Activated naive CD8-positive, alpha-beta T cell treated with anti-CD3 and anti-CD28 coated beads for 36 hours (primary cell): ENCODE results near the gene SEMA3B. TPM values are rescaled to one million over a fixed set of nuclear protein-coding genes. Genes with fewer than 3 reads are reported as not detected.
"Not testable (repeated sequence)": the region's sequence is repeated elsewhere in the genome, so short reads cannot be mapped to it uniquely, and the experiment has no call there.

ENCODE experiments used
- DNase-seq: peaks from one replicate; pipeline ENCODE4 v3.0.0; 2021
- H3K27ac Mint-ChIP-seq: one replicate; pipeline ENCODE4 v1.8.0; 2022; ENCODE audit warnings: mild to moderate bottlenecking, moderate library complexity, mixed read lengths
- H3K27me3 Mint-ChIP-seq: one replicate; pipeline ENCODE4 v1.8.0; 2022; ENCODE audit warnings: mild to moderate bottlenecking, mixed read lengths
- H3K36me3 Mint-ChIP-seq: one replicate; pipeline ENCODE4 v1.8.0; 2021; ENCODE audit warnings: mild to moderate bottlenecking, mixed read lengths
- H3K4me1 Mint-ChIP-seq: one replicate; pipeline ENCODE4 v1.8.0; 2021; ENCODE audit warnings: mixed read lengths
- H3K4me3 Mint-ChIP-seq: one replicate; pipeline ENCODE4 v1.8.0; 2022; ENCODE audit warnings: mild to moderate bottlenecking, moderate library complexity, mixed read lengths
- H3K9me3 Mint-ChIP-seq: one replicate; pipeline ENCODE4 v1.8.0; 2022; ENCODE audit warnings: mixed read lengths
- total RNA-seq, 2 experiments: library from RNA; stranded (reverse); gene quantifications; one replicate each; pipeline ENCODE4 v1.2.3, GENCODE V29; 2021

Gene SEMA3B
- total RNA-seq, 2 experiments from 2014 or later = 1.2 to 1.6 TPM

DNA sequence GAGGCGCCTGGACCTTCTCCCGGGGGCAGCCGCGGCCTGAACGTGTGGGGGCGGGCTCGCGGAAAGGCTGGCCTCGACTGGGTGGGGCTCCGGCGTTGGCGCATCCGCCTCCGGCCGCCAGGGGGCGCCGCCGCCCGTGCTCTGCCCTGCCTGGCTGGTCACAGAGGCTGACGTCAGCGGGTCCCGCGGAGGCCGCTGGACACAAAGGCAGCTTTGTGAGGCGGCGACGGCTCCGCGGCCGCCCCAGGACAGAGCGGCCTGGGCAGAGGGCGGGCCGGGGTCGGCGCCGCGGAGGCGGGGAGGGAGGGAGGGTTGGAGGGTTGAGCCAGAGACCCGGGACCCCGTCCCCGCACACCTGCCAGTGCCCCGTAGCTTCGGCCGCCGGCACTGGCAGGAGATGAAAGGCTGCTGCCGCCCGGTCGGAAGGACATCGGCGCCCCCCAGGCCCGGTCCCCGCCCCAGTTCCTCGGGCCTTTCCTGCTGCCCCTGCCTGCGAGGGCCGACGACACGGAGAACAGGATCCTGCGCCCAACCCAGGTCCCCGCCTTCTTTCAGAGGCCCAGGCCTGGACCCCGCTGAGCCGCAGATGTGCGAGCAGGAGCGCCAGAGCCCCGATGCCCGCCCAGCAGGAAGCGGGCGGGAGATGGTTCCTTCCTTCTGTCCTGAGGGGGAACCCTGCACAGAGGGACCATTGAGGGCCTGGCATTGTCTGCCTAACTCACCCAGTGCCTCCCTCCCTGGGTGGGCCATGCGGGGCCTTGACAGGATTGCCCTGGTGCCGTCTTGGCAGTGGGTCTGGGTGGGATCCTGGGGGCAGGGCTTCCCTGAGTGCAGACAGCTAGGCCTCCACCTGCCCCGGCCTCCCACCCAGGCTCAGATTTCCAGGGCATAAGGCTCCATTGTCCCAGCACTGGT, 8.7 kb upstream of the SEMA3B start:
- H3K36me3 Mint-ChIP-seq = peaks cover 16% of the 10 kb centered on the region
- H3K4me3 Mint-ChIP-seq = peak overlapping the region; percentile 76
- peak; percentile 92 for DNase-seq
- H3K27me3 Mint-ChIP-seq = no peaks in the 10 kb centered on the region
- no peaks in the 10 kb centered on the region for H3K9me3 Mint-ChIP-seq
- H3K4me1 Mint-ChIP-seq = peaks cover 3% of the 10 kb centered on the region
- peak overlapping the region; percentile 81 for H3K27ac Mint-ChIP-seq

GRCh38 chr3:50260942-50261441, 8.0 kb upstream of the SEMA3B start:
- no peaks in the 10 kb centered on the region for H3K9me3 Mint-ChIP-seq
- H3K27ac Mint-ChIP-seq = no peak overlapping the region
- no peak for DNase-seq
- H3K4me1 Mint-ChIP-seq = peaks cover 3% of the 10 kb centered on the region
- H3K27me3 Mint-ChIP-seq = peaks cover 4% of the 10 kb centered on the region
- H3K4me3 Mint-ChIP-seq = peak overlapping the region; percentile 66
- H3K36me3 Mint-ChIP-seq = peaks cover 16% of the 10 kb centered on the region

DNA sequence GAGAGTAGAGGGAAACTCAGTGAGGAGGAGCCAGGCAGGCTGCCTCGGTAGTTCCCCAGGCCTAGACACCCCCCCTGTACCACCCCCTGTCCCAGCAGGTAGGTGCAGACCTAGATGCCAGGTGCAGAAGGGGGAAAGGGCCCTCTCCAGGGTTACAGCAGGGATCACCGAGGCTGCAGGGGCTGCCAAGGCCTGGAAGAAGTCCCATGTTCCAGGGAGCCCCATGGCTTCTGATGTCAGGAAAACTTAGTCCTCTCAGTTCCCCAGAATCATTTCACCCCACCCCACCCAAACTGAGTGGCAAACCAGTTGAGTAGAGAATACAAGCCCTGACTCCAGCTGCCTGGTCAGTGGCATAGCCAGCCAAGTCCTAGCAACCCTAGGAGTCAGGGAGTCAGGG, 7.4 kb upstream of the SEMA3B start:
- Mint-ChIP-seq H3K27ac (no peak overlapping the region), H3K36me3 (peaks cover 15% of the 10 kb centered on the region), H3K4me3 (no peak overlapping the region), H3K9me3 (no peaks in the 10 kb centered on the region), H3K27me3 (peaks cover 5% of the 10 kb centered on the region), H3K4me1 (peaks cover 3% of the 10 kb centered on the region)
- no peak for DNase-seq

DNA sequence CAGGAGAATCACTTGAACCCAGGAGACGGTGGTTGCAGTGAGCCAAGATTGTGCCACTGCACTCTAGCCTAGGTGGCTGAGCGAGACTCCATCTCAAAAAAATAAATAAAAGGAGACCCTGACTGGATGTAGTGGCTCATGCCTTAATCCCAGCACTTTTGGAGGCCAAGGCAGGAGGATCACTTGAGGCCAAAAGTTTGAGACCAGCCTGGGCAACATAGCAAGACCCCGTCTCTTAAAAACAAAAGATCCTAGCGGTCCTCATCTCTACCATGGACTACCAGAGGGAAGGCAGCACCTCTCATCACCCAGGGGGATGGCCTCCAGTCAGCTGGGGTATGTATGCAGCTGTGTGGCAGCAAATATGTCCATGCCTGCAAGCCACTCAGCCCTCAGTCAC, 6.7 kb upstream of the SEMA3B start:
- DNase-seq, H3K36me3 Mint-ChIP-seq, H3K4me1 Mint-ChIP-seq, H3K27ac Mint-ChIP-seq, H3K4me3 Mint-ChIP-seq, H3K9me3 Mint-ChIP-seq: not testable (repeated sequence)
- peaks cover 11% of the 10 kb centered on the region for H3K27me3 Mint-ChIP-seq

DNA sequence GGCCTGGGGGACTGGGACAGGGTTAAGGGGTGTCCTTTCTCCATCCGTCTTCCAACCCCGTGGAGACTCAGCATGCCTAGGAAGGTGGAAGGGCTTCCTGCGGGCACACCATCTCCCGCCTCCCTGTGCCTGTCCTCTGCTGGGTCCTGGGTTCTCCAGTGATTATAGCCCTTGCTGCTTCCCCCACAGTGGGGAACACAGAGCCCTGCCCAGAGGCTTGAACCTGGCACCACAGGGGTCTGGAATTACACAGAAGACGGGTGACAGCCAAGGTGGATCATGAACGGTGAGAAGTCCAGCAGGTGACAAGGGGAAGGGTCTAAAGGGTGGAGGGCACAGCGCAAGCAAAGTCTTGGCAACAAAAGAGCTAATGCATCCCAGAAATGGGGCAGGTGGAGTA, 6.2 kb upstream of the SEMA3B start:
- H3K27ac Mint-ChIP-seq = no peak overlapping the region
- no peak for DNase-seq
- no peak overlapping the region for H3K4me3 Mint-ChIP-seq

GRCh38 chr3:50263478-50264382, 5.2 kb upstream of the SEMA3B start:
- H3K4me3 Mint-ChIP-seq = no peak overlapping the region
- H3K36me3 Mint-ChIP-seq = no peaks in the 10 kb centered on the region
- no peak overlapping the region for H3K27ac Mint-ChIP-seq

More for the DNA sequence above, 6.2 kb upstream of the SEMA3B start:
- peaks cover 3% of the 10 kb centered on the region for H3K4me1 Mint-ChIP-seq
- H3K9me3 Mint-ChIP-seq = no peaks in the 10 kb centered on the region
- peaks cover 4% of the 10 kb centered on the region for H3K36me3 Mint-ChIP-seq
- H3K27me3 Mint-ChIP-seq = peaks cover 14% of the 10 kb centered on the region

GRCh38 chr3:50264383-50264963, 4.5 kb upstream of the SEMA3B start:
- Mint-ChIP-seq H3K27me3 (peaks cover 20% of the 10 kb centered on the region), H3K4me1 (peaks cover 3% of the 10 kb centered on the region), H3K4me3 (no peak overlapping the region), H3K27ac (no peak overlapping the region), H3K36me3 (no peaks in the 10 kb centered on the region), H3K9me3 (no peaks in the 10 kb centered on the region)
- DNase-seq = no peak

More at GRCh38 chr3:50263478-50264382, 5.2 kb upstream of the SEMA3B start:
- no peaks in the 10 kb centered on the region for H3K9me3 Mint-ChIP-seq
- H3K4me1 Mint-ChIP-seq = peaks cover 3% of the 10 kb centered on the region
- no peak for DNase-seq
- H3K27me3 Mint-ChIP-seq = peaks cover 20% of the 10 kb centered on the region

DNA sequence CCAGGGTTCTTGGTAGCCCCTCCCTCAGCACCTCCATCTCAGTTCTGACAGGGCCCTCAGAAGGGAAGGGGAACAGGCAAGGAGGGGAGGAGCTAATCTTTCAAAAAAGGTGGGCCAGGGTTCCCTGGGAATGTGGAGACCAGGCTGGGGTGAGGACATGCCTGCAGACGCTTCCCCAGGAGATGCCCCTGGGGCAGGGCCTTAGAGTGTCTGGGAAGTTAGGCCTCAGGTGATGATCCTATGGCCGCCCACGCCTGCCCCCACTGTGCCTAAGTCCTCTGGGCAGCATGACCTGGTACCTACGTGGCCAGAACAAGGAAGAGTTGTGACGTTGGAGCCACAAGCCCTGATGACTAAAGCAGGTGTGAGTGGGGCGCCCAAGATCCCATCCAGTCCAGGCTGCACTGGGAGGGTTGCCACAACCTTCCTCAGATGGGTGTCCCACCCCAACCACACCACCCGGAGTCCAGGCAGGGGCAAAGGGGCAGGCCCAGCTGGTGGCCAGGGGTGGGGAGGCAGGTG, 3.9 kb upstream of the SEMA3B start:
- Mint-ChIP-seq H3K36me3 (no peaks in the 10 kb centered on the region), H3K4me1 (no peaks in the 10 kb centered on the region), H3K27me3 (peaks cover 20% of the 10 kb centered on the region), H3K9me3 (no peaks in the 10 kb centered on the region), H3K27ac (no peak overlapping the region), H3K4me3 (no peak overlapping the region)
- no peak for DNase-seq

GRCh38 chr3:50265571-50265970, 3.4 kb upstream of the SEMA3B start:
- H3K4me1 Mint-ChIP-seq = no peaks in the 10 kb centered on the region
- no peak overlapping the region for H3K27ac Mint-ChIP-seq
- no peak for DNase-seq
- H3K9me3 Mint-ChIP-seq = no peaks in the 10 kb centered on the region
- peaks cover 20% of the 10 kb centered on the region for H3K27me3 Mint-ChIP-seq
- H3K36me3 Mint-ChIP-seq = no peaks in the 10 kb centered on the region
- no peak overlapping the region for H3K4me3 Mint-ChIP-seq

DNA sequence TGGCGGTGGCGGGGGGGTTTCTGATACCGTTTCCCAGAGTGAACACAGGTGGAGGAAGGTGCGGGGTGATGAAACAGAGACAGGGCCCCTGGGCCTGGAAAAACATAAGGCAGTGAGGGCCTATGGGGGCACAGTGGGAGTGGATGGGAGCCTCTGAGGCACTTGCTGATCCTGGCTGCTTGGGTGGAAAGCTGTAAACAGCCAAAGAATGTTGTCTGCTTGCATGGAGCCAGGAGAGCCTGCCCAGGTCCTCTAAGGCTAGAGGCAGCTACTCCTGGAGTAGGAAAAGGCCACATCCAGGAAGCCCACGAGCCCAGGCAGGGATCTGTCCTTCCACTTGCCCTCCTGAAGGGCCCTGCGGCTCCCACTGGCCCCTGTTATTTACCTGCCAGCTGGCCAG, 2.9 kb upstream of the SEMA3B start:
- no peaks in the 10 kb centered on the region for H3K4me1 Mint-ChIP-seq
- H3K27me3 Mint-ChIP-seq = peaks cover 20% of the 10 kb centered on the region
- H3K27ac Mint-ChIP-seq = no peak overlapping the region
- no peak overlapping the region for H3K4me3 Mint-ChIP-seq
- no peaks in the 10 kb centered on the region for H3K36me3 Mint-ChIP-seq
- DNase-seq = no peak
- no peaks in the 10 kb centered on the region for H3K9me3 Mint-ChIP-seq

DNA sequence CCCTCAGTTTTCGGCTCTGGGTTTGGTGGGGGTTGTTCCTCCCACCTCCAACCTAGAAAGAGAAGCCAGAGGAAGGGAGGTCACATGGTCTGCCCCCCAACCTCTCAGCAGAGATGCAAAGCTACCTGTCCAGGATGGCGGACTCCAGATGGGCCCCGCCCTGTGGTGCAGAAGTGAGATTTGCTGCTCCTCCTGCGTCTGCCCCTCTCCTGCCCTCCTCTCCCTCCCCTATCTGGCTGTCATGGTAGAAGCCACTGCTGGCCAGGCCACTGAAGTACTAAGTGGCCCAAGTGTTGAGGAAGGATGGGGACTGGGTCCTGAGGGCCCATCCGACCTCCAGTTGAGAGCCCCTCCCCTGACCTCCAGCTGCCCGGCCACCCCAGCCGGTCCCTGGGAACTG, 2.1 kb upstream of the SEMA3B start:
- Mint-ChIP-seq H3K4me1 (peaks cover 4% of the 10 kb centered on the region), H3K9me3 (no peaks in the 10 kb centered on the region), H3K36me3 (no peaks in the 10 kb centered on the region), H3K27ac (no peak overlapping the region), H3K4me3 (no peak overlapping the region), H3K27me3 (peaks cover 26% of the 10 kb centered on the region)
- no peak for DNase-seq

- Mint-ChIP-seq H3K4me3 (no peak overlapping the region), H3K4me1 (peaks cover 7% of the 10 kb centered on the region), H3K36me3 (no peaks in the 10 kb centered on the region), H3K9me3 (no peaks in the 10 kb centered on the region), H3K27me3 (peaks cover 26% of the 10 kb centered on the region), H3K27ac (no peak overlapping the region)
- no peak for DNase-seq
These were observed 1.6 kb upstream of the SEMA3B start for GRCh38 chr3:50267280-50267913.

- Mint-ChIP-seq H3K4me1 (peaks cover 9% of the 10 kb centered on the region), H3K4me3 (no peak overlapping the region), H3K9me3 (no peaks in the 10 kb centered on the region), H3K27me3 (peaks cover 31% of the 10 kb centered on the region), H3K36me3 (no peaks in the 10 kb centered on the region), H3K27ac (no peak overlapping the region)
- no peak for DNase-seq
These were observed 671 bp upstream of the SEMA3B start for GRCh38 chr3:50268276-50268675.

DNA sequence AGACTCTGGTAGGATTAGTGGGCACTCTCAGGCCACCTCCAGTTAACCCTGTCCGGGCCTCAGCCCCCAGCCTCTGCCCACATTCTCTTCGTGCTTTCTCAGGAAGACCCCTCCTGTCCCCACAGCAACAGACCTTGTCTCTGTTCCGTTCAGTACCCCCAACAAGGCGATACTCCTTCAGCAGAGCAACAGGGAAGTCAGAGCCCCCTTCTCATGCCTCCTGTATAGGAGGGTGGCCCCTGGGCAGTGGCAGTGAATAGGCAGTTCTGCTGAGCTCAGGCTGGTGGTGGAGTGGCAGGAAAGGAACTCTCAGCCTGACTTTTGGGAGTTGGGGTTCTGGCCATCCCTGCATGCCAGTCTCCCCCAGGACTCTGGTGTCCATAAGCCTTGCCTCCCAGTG, 513 bp downstream of the SEMA3B start:
- H3K9me3 Mint-ChIP-seq = no peaks in the 10 kb centered on the region

More for the DNA sequence above, 513 bp downstream of the SEMA3B start:
- Mint-ChIP-seq H3K27me3 (peaks cover 40% of the 10 kb centered on the region), H3K4me3 (no peak overlapping the region), H3K27ac (no peak overlapping the region), H3K36me3 (no peaks in the 10 kb centered on the region), H3K4me1 (peaks cover 14% of the 10 kb centered on the region)
- DNase-seq = no peak
